ENCODE results near the gene PHF5A.
"Not testable (repeated sequence)": the region's sequence is repeated elsewhere in the genome, so short reads cannot be mapped to it uniquely, and the experiment has no call there.

PHF5A gene

DNA sequence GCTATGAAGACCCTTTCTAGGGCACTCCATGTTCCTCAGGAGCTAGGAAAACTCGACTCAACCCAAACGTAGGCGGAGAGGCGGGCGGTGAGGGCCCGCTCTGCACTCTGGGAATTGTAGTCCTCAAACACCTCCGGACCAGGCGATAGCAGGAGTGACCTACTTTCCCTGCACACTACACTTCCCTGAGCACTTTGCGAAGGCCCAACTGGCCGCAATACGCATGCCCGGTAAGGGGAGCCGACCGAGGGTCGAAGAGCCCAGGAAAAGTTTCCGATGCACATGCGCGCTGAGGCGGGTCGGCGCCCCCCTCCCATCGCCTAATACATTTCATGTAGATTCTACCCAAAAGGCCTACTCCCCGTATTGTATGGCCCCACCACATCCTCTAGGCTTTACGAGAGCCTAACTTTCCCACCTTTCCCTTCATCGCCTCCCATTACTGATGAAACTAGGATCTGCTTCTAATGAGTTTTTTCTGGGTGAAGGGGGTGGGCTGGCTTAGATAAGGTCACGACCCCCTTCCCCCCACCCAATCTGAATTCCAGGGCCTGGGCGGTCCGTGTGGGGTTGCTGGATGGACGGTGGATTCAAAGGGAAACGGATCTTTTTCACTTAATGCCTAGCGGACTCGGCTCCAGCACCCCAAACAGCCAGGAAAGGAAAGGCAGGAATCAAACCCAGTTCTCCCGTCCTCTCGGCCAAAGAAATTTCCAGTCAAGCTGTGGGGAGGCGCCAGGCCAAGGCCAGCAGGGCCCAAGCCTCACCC is 23.9 kb downstream of the PHF5A start:
- peak overlapping the region; percentile 97 for H3K23ac ChIP-seq (ENCODE audit: low read length)
- H4K8ac ChIP-seq (ENCODE audit: low read depth, low read length), result no peak overlapping the region
- DNase-seq, result peak; percentile 100
- H2BK120ac ChIP-seq (ENCODE audit: low read depth, low read length), result no peak overlapping the region
- H3K27ac ChIP-seq (ENCODE audit: low read depth, low read length), result peak overlapping the region; percentile 71
- peak overlapping the region; percentile 98 for H3K4me3 ChIP-seq (ENCODE audit: low read length)
- H3K18ac ChIP-seq (ENCODE audit: low read length), result peak overlapping the region; percentile 64
- no peak overlapping the region for H2BK15ac ChIP-seq (replicated peaks; ENCODE audit: low read depth)
- H4K5ac ChIP-seq (ENCODE audit: low read length), result peak overlapping the region; percentile 47
- WGBS (ENCODE audit: extremely low coverage, insufficient coverage, low lambda C conversion rate), result no CpG with 5 or more reads among the region's 35 CpGs
- H3K4ac ChIP-seq (ENCODE audit: low read depth, low read length), result peak overlapping the region; percentile 82
- peak overlapping the region; percentile 86 for H2BK5ac ChIP-seq (ENCODE audit: low read length)
- H3K4me1 ChIP-seq (ENCODE audit: control insufficient read depth, low read depth, low read length), result peaks cover 3% of the 10 kb centered on the region
- peaks cover 3% of the 10 kb centered on the region for H3K36me3 ChIP-seq (ENCODE audit: control insufficient read depth, insufficient read depth, low read length)
- H3K56ac ChIP-seq (ENCODE audit: low read length), result peak overlapping the region; percentile 93
- peak overlapping the region; percentile 90 for H3K4me2 ChIP-seq (ENCODE audit: low read length)
- peak overlapping the region; percentile 99 for H3K9ac ChIP-seq (ENCODE audit: low read length)
- peaks cover 55% of the 10 kb centered on the region for H3K79me2 ChIP-seq (ENCODE audit: control insufficient read depth, insufficient read depth, low read length)
- no peaks in the 10 kb centered on the region for H3K27me3 ChIP-seq (ENCODE audit: insufficient read depth, low read length, poor library complexity)
- H3K79me1 ChIP-seq (ENCODE audit: low read length), result peaks cover 9% of the 10 kb centered on the region
- peak overlapping the region; percentile 79 for H2AK5ac ChIP-seq (ENCODE audit: low read length)

- H2BK5ac ChIP-seq (ENCODE audit: low read length), result no peak overlapping the region
- H3K23ac ChIP-seq (ENCODE audit: low read length), result no peak overlapping the region
- no peak overlapping the region for H3K4ac ChIP-seq (ENCODE audit: low read depth, low read length)
- H3K79me2 ChIP-seq (ENCODE audit: control insufficient read depth, insufficient read depth, low read length), result peaks cover 66% of the 10 kb centered on the region
- H2BK120ac ChIP-seq (ENCODE audit: low read depth, low read length), result no peak overlapping the region
- H3K9ac ChIP-seq (ENCODE audit: low read length), result no peak overlapping the region
- H3K27me3 ChIP-seq (ENCODE audit: insufficient read depth, low read length, poor library complexity), result no peaks in the 10 kb centered on the region
- no peak overlapping the region for H2BK15ac ChIP-seq (replicated peaks; ENCODE audit: low read depth)
- no peak overlapping the region for H3K18ac ChIP-seq (ENCODE audit: low read length)
- H4K8ac ChIP-seq (ENCODE audit: low read depth, low read length), result no peak overlapping the region
- no peak overlapping the region for H2AK5ac ChIP-seq (ENCODE audit: low read length)
- H3K79me1 ChIP-seq (ENCODE audit: low read length), result peaks cover 10% of the 10 kb centered on the region
- no peak overlapping the region for H3K56ac ChIP-seq (ENCODE audit: low read length)
- WGBS (ENCODE audit: extremely low coverage, insufficient coverage, low lambda C conversion rate), result no CpG with 5 or more reads among the region's 2 CpGs
- no peak overlapping the region for H3K4me3 ChIP-seq (ENCODE audit: low read length)
- H3K4me2 ChIP-seq (ENCODE audit: low read length), result no peak overlapping the region
- DNase-seq, result no peak
- H3K36me3 ChIP-seq (ENCODE audit: control insufficient read depth, insufficient read depth, low read length), result peaks cover 3% of the 10 kb centered on the region
- H3K27ac ChIP-seq (ENCODE audit: low read depth, low read length), result no peak overlapping the region
- no peaks in the 10 kb centered on the region for H3K4me1 ChIP-seq (ENCODE audit: control insufficient read depth, low read depth, low read length)
- H4K5ac ChIP-seq (ENCODE audit: low read length), result no peak overlapping the region
These were observed 26.2 kb downstream of the PHF5A start for GRCh38 chr22:41442240-41442792.

GRCh38 chr22:41440511-41440910 is 28.0 kb downstream of the PHF5A start:
- not testable (repeated sequence) for H4K5ac ChIP-seq (ENCODE audit: low read length); H3K27me3 ChIP-seq (ENCODE audit: insufficient read depth, low read length, poor library complexity); H2AK5ac ChIP-seq (ENCODE audit: low read length); H2BK120ac ChIP-seq (ENCODE audit: low read depth, low read length); H3K4me2 ChIP-seq (ENCODE audit: low read length); H3K56ac ChIP-seq (ENCODE audit: low read length); H3K9ac ChIP-seq (ENCODE audit: low read length); H4K8ac ChIP-seq (ENCODE audit: low read depth, low read length); H3K4me3 ChIP-seq (ENCODE audit: low read length); H3K27ac ChIP-seq (ENCODE audit: low read depth, low read length); H3K4me1 ChIP-seq (ENCODE audit: control insufficient read depth, low read depth, low read length); H3K36me3 ChIP-seq (ENCODE audit: control insufficient read depth, insufficient read depth, low read length); H3K23ac ChIP-seq (ENCODE audit: low read length); H2BK15ac ChIP-seq (replicated peaks; ENCODE audit: low read depth); H3K18ac ChIP-seq (ENCODE audit: low read length); H3K4ac ChIP-seq (ENCODE audit: low read depth, low read length); DNase-seq; H2BK5ac ChIP-seq (ENCODE audit: low read length)
- Histone ChIP-seq H3K79me1 (ENCODE audit: low read length) (peaks cover 19% of the 10 kb centered on the region), H3K79me2 (ENCODE audit: control insufficient read depth, insufficient read depth, low read length) (peaks cover 67% of the 10 kb centered on the region)
- no CpG with 5 or more reads among the region's 5 CpGs for WGBS (ENCODE audit: extremely low coverage, insufficient coverage, low lambda C conversion rate)

- Histone ChIP-seq H2BK120ac (ENCODE audit: low read depth, low read length) (no peak overlapping the region), H4K8ac (ENCODE audit: low read depth, low read length) (no peak overlapping the region), H3K79me2 (ENCODE audit: control insufficient read depth, insufficient read depth, low read length) (peaks cover 39% of the 10 kb centered on the region), H2BK15ac (replicated peaks; ENCODE audit: low read depth) (no peak overlapping the region), H3K23ac (ENCODE audit: low read length) (no peak overlapping the region), H3K18ac (ENCODE audit: low read length) (no peak overlapping the region), H3K4me3 (ENCODE audit: low read length) (no peak overlapping the region), H3K27me3 (ENCODE audit: insufficient read depth, low read length, poor library complexity) (no peaks in the 10 kb centered on the region), H3K4me1 (ENCODE audit: control insufficient read depth, low read depth, low read length) (no peaks in the 10 kb centered on the region), H3K36me3 (ENCODE audit: control insufficient read depth, insufficient read depth, low read length) (peaks cover 15% of the 10 kb centered on the region), H3K27ac (ENCODE audit: low read depth, low read length) (no peak overlapping the region), H3K4me2 (ENCODE audit: low read length) (no peak overlapping the region), H3K56ac (ENCODE audit: low read length) (no peak overlapping the region), H3K9ac (ENCODE audit: low read length) (no peak overlapping the region), H3K4ac (ENCODE audit: low read depth, low read length) (no peak overlapping the region), H2BK5ac (ENCODE audit: low read length) (no peak overlapping the region), H2AK5ac (ENCODE audit: low read length) (no peak overlapping the region), H3K79me1 (ENCODE audit: low read length) (peaks cover 19% of the 10 kb centered on the region), H4K5ac (ENCODE audit: low read length) (no peak overlapping the region)
- WGBS (ENCODE audit: extremely low coverage, insufficient coverage, low lambda C conversion rate), result no CpG with 5 or more reads among the region's 7 CpGs
- no peak for DNase-seq
These were observed 31.3 kb downstream of the PHF5A start for GRCh38 chr22:41437198-41437597.

DNA sequence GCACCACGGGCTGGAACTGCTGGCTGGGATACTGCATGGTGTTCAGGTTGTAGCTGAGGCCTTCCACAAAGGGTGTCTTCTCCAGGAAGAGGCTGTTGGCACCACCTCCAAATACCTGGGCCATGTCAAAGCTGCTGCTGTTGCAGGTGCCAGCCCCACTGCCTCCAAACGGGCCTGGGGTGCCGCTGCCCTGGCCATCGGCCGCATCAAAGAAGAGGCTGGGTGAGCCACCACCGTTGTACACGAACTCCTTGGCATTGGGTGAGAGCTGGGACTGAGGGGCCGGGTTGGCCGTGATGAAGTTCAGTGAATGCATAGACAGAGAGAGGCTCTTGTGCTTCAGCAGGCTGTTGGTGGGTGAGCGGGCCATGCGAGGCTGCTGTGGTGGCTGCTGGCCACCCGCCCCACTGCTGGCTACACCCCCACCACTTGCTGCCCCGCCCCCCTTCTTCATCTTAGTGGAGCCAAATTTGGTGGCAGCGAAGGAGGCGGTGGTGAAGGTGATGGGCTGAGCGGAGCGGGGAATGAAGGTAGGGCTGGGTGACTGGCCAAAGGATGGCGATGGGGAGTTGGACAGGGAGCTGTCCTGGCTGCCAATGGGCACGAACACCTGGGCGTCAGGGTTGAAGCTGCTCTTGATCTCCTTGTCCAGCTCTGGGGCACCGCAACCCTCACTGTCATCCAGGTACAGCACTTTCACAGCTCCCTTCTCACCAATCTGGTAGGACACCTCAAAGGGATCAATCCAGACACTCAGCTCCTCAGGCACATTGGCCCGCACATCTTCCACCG is 32.0 kb downstream of the PHF5A start:
- Histone ChIP-seq H3K9ac (ENCODE audit: low read length) (no peak overlapping the region), H3K4ac (ENCODE audit: low read depth, low read length) (no peak overlapping the region), H4K5ac (ENCODE audit: low read length) (no peak overlapping the region), H2AK5ac (ENCODE audit: low read length) (no peak overlapping the region), H2BK5ac (ENCODE audit: low read length) (no peak overlapping the region), H3K4me3 (ENCODE audit: low read length) (no peak overlapping the region), H3K79me2 (ENCODE audit: control insufficient read depth, insufficient read depth, low read length) (peaks cover 34% of the 10 kb centered on the region), H3K4me1 (ENCODE audit: control insufficient read depth, low read depth, low read length) (no peaks in the 10 kb centered on the region), H4K8ac (ENCODE audit: low read depth, low read length) (no peak overlapping the region), H2BK120ac (ENCODE audit: low read depth, low read length) (no peak overlapping the region), H3K36me3 (ENCODE audit: control insufficient read depth, insufficient read depth, low read length) (peaks cover 14% of the 10 kb centered on the region), H3K23ac (ENCODE audit: low read length) (no peak overlapping the region), H3K27ac (ENCODE audit: low read depth, low read length) (no peak overlapping the region), H3K4me2 (ENCODE audit: low read length) (no peak overlapping the region), H3K56ac (ENCODE audit: low read length) (no peak overlapping the region), H3K18ac (ENCODE audit: low read length) (no peak overlapping the region), H3K79me1 (ENCODE audit: low read length) (peaks cover 17% of the 10 kb centered on the region), H2BK15ac (replicated peaks; ENCODE audit: low read depth) (no peak overlapping the region), H3K27me3 (ENCODE audit: insufficient read depth, low read length, poor library complexity) (no peaks in the 10 kb centered on the region)
- WGBS (ENCODE audit: extremely low coverage, insufficient coverage, low lambda C conversion rate), result no CpG with 5 or more reads among the region's 23 CpGs
- DNase-seq, result no peak
